ENCODE results near the gene INHBE. TPM values are rescaled to one million over a fixed set of nuclear protein-coding genes. Genes with fewer than 3 reads are reported as not detected.

Gene INHBE
- polyA plus RNA-seq, 3 donors: not detected

- WGBS, 3 donors: 89 to 95% (median 95%) methylated on average over 14 of the region's 14 CpGs
- H3K27ac ChIP-seq (ENCODE audit: low read depth, low read length): no peak overlapping the region
Measured at GRCh38 chr12:57470286-57470969, 15.3 kb downstream of the INHBE start.

- no peak overlapping the region for H3K27ac ChIP-seq (ENCODE audit: low read depth, low read length)
- WGBS, 3 donors: 87 to 94% (median 94%) methylated on average over 4 of the region's 4 CpGs
Measured at GRCh38 chr12:57470970-57471656, 16.0 kb downstream of the INHBE start.

- WGBS, 3 donors: 86 to 94% (median 88%) methylated on average over 3 of the region's 3 CpGs
Measured at GRCh38 chr12:57471661-57472060, 16.6 kb downstream of the INHBE start.

GRCh38 chr12:57472391-57472790 lies 17.3 kb downstream of the INHBE start:
- H3K27ac ChIP-seq (ENCODE audit: low read depth, low read length): no peak overlapping the region
- 77 to 91% (median 89%) methylated on average over 3 of the region's 3 CpGs for WGBS, 3 donors

More at GRCh38 chr12:57471661-57472060, 16.6 kb downstream of the INHBE start:
- H3K27ac ChIP-seq (ENCODE audit: low read depth, low read length): no peak overlapping the region

GRCh38 chr12:57473392-57473791 lies 18.3 kb downstream of the INHBE start:
- H3K27ac ChIP-seq (ENCODE audit: low read depth, low read length): no peak overlapping the region
- 38 to 67% (median 54%) methylated on average over 3 of the region's 3 CpGs for WGBS, 3 donors

- no peak overlapping the region for H3K27ac ChIP-seq (ENCODE audit: low read depth, low read length)
- WGBS, 3 donors: 92 to 95% (median 93%) methylated on average over 5 of the region's 5 CpGs
Measured at GRCh38 chr12:57473886-57474285, 18.8 kb downstream of the INHBE start.

- no peak overlapping the region for H3K27ac ChIP-seq (ENCODE audit: low read depth, low read length)
- 75 to 81% (median 78%) methylated on average over 8 of the region's 8 CpGs for WGBS, 3 donors
Measured at GRCh38 chr12:57474430-57474829, 19.3 kb downstream of the INHBE start.

GRCh38 chr12:57474862-57475261 lies 19.8 kb downstream of the INHBE start:
- 62 to 83% (median 80%) methylated on average over 7 of the region's 7 CpGs for WGBS, 3 donors
- H3K27ac ChIP-seq (ENCODE audit: low read depth, low read length): no peak overlapping the region

- 11 to 25% (median 22%) methylated on average over 67 to 84 of the region's 84 CpGs for WGBS, 3 donors
- H3K27ac ChIP-seq (ENCODE audit: low read depth, low read length): no peak overlapping the region
Measured at GRCh38 chr12:57475271-57476161, 20.4 kb downstream of the INHBE start.

- 13 to 19% (median 17%) methylated on average over 27 to 29 of the region's 29 CpGs for WGBS, 3 donors
- no peak overlapping the region for H3K27ac ChIP-seq (ENCODE audit: low read depth, low read length)
Measured at GRCh38 chr12:57476162-57476992, 21.3 kb downstream of the INHBE start.

- WGBS, 3 donors: 43 to 80% (median 68%) methylated on average over 15 of the region's 15 CpGs
- H3K27ac ChIP-seq (ENCODE audit: low read depth, low read length): peak overlapping the region; percentile 65
Measured at GRCh38 chr12:57476993-57477709, 22.0 kb downstream of the INHBE start.

- WGBS, 3 donors: 41 to 73% (median 45%) methylated on average over 10 to 12 of the region's 12 CpGs
- H3K27ac ChIP-seq (ENCODE audit: low read depth, low read length): peak overlapping the region; percentile 65
Measured at GRCh38 chr12:57477710-57478681, 22.9 kb downstream of the INHBE start.

GRCh38 chr12:57479043-57479375 lies 23.9 kb downstream of the INHBE start:
- 78 to 81% (median 79%) methylated on average over 10 of the region's 10 CpGs for WGBS, 3 donors
- H3K27ac ChIP-seq (ENCODE audit: low read depth, low read length): peak overlapping the region; percentile 19

- peak within 1 kb of the TSS; percentile 19 for H3K27ac ChIP-seq (ENCODE audit: low read depth, low read length)
- 49 to 70% (median 61%) methylated on average over 6 of the region's 6 CpGs for WGBS, 3 donors
Measured at GRCh38 chr12:57479376-57480115, 24.4 kb downstream of the INHBE start, which contains the start of gene ARHGAP9. TSS of gene ARHGAP9 (minus strand) at chr12:57479866. CDS start at chr12:57479406, 460 bp downstream.

- 61 to 86% (median 74%) methylated on average over 1 of the region's 1 CpG for WGBS, 3 donors
- no peak overlapping the region for H3K27ac ChIP-seq (ENCODE audit: low read depth, low read length)
Measured at GRCh38 chr12:57481671-57482070, 26.6 kb downstream of the INHBE start.

GRCh38 chr12:57483466-57483865 lies 28.4 kb downstream of the INHBE start:
- WGBS, 3 donors: 51 to 64% (median 56%) methylated on average over 5 of the region's 5 CpGs

More at GRCh38 chr12:57483466-57483865, 28.4 kb downstream of the INHBE start:
- H3K27ac ChIP-seq (ENCODE audit: low read depth, low read length): no peak overlapping the region

Measured in adipose tissue (tissue), 3 donors.